ENCODE results near the gene MAEL.
A peak's percentile ranks its signal among the peaks of the same experiment; 100 is the strongest.

Gene MAEL

GRCh38 chr1:166951050-166951449 lies 38.0 kb upstream of the MAEL start:
- no peak for TF ChIP-seq CTCF (conservative IDR thresholded peaks at IDR 0.05; ENCODE audit: low read length)
- DNase-seq (ENCODE audit: low read depth), result no peak
- no peak overlapping the region for H3K4me3 ChIP-seq (ENCODE audit: low read length)

- no peak overlapping the region for H3K4me3 ChIP-seq (ENCODE audit: low read length)
- TF ChIP-seq CTCF (conservative IDR thresholded peaks at IDR 0.05; ENCODE audit: low read length), result no peak
- DNase-seq (ENCODE audit: low read depth), result peak; percentile 46
Measured at GRCh38 chr1:166952002-166952746, 36.9 kb upstream of the MAEL start.

GRCh38 chr1:166953491-166953890 lies 35.6 kb upstream of the MAEL start:
- TF ChIP-seq CTCF (conservative IDR thresholded peaks at IDR 0.05; ENCODE audit: low read length), result no peak
- H3K4me3 ChIP-seq (ENCODE audit: low read length), result no peak overlapping the region
- DNase-seq (ENCODE audit: low read depth), result no peak

GRCh38 chr1:166956057-166956850 lies 32.8 kb upstream of the MAEL start:
- DNase-seq (ENCODE audit: low read depth), result no peak
- no peak overlapping the region for H3K4me3 ChIP-seq (ENCODE audit: low read length)
- TF ChIP-seq CTCF (conservative IDR thresholded peaks at IDR 0.05; ENCODE audit: low read length), result no peak

DNA sequence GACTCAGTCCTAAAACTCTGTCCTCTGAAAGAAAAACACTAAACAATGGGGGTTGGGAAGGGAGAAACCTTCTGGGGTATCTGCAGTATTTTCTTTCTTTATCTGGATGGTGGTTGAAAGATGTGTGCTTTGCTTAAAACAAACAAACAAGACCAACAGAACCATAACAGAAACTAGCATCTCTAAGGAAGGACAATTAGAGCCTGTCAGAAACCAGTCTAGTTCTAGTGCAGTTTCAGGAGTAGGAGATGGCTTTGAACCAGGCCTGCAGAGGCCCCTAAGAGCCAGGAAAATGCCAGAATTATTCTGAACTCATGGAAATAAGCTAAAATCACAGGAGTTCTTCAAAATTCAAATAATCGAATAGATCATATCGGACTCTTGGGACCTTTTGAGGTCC lies 32.2 kb upstream of the MAEL start:
- no peak for TF ChIP-seq CTCF (conservative IDR thresholded peaks at IDR 0.05; ENCODE audit: low read length)
- no peak for DNase-seq (ENCODE audit: low read depth)
- no peak overlapping the region for H3K4me3 ChIP-seq (ENCODE audit: low read length)

- H3K4me3 ChIP-seq (ENCODE audit: low read length), result no peak overlapping the region
- no peak for TF ChIP-seq CTCF (conservative IDR thresholded peaks at IDR 0.05; ENCODE audit: low read length)
- DNase-seq (ENCODE audit: low read depth), result no peak
Measured at GRCh38 chr1:166960858-166961474, 28.1 kb upstream of the MAEL start.

All from AG10803 (cell line).